ENCODE results near the gene MAJIN. TPM values are rescaled to one million over a fixed set of nuclear protein-coding genes. Genes with fewer than 3 reads are reported as not detected.

Gene MAJIN
- total and polyA plus RNA-seq, 9 donors, result not detected

- DNase-seq, result peak; percentile 98
- no peaks in the 10 kb centered on the region for H3K9me3 ChIP-seq (replicated peaks; ENCODE audit: control insufficient read depth, low read depth, low read length)
- H3K4me3 ChIP-seq (ENCODE audit: low read length), result peak within 1 kb of the TSS; percentile 83
- peaks cover 21% of the 10 kb centered on the region for H3K36me3 ChIP-seq (ENCODE audit: control insufficient read depth, insufficient read depth, low read length)
- peaks cover 36% of the 10 kb centered on the region for H3K4me1 ChIP-seq (ENCODE audit: control insufficient read depth, insufficient read depth, low read length)
- under 1% methylated on average over 36 of the region's 47 CpGs for WGBS (ENCODE audit: insufficient coverage)
- H3K27ac ChIP-seq (ENCODE audit: low read length), result peak within 1 kb of the TSS; percentile 96
- no peaks in the 10 kb centered on the region for H3K27me3 ChIP-seq (ENCODE audit: control insufficient read depth, insufficient read depth, low read length)
Measured at GRCh38 chr11:64923944-64924909, 47.7 kb downstream of the MAJIN start, which contains the start of gene PPP2R5B. Gene PPP2R5B, plus strand, starts transcription at chr11:64924689. Its CDS starts 1,046 bp downstream, at chr11:64925735.

- Histone ChIP-seq H3K9me3 (replicated peaks; ENCODE audit: control insufficient read depth, low read depth, low read length) (no peaks in the 10 kb centered on the region), H3K4me1 (ENCODE audit: control insufficient read depth, insufficient read depth, low read length) (peaks cover 43% of the 10 kb centered on the region), H3K27me3 (ENCODE audit: control insufficient read depth, insufficient read depth, low read length) (no peaks in the 10 kb centered on the region), H3K4me3 (ENCODE audit: low read length) (no peak overlapping the region), H3K27ac (ENCODE audit: low read length) (peak overlapping the region; percentile 96), H3K36me3 (ENCODE audit: control insufficient read depth, insufficient read depth, low read length) (peaks cover 14% of the 10 kb centered on the region)
- peak; percentile 11 for DNase-seq
- WGBS (ENCODE audit: insufficient coverage), result 87% methylated on average over 9 of the region's 11 CpGs
Measured at GRCh38 chr11:64923151-64923661, 48.7 kb downstream of the MAJIN start.

- H3K36me3 ChIP-seq (ENCODE audit: control insufficient read depth, insufficient read depth, low read length), result no peaks in the 10 kb centered on the region
- WGBS (ENCODE audit: insufficient coverage), result no CpG with 5 or more reads among the region's 3 CpGs
- no peak for DNase-seq
- H3K9me3 ChIP-seq (replicated peaks; ENCODE audit: control insufficient read depth, low read depth, low read length), result no peaks in the 10 kb centered on the region
- peaks cover 51% of the 10 kb centered on the region for H3K4me1 ChIP-seq (ENCODE audit: control insufficient read depth, insufficient read depth, low read length)
- no peak overlapping the region for H3K4me3 ChIP-seq (ENCODE audit: low read length)
- H3K27ac ChIP-seq (ENCODE audit: low read length), result no peak overlapping the region
- no peaks in the 10 kb centered on the region for H3K27me3 ChIP-seq (ENCODE audit: control insufficient read depth, insufficient read depth, low read length)
Measured at GRCh38 chr11:64921384-64921783, 50.5 kb downstream of the MAJIN start.

GRCh38 chr11:64920124-64920523 is 51.8 kb downstream of the MAJIN start:
- DNase-seq, result no peak
- H3K27ac ChIP-seq (ENCODE audit: low read length), result peak overlapping the region; percentile 32
- H3K9me3 ChIP-seq (replicated peaks; ENCODE audit: control insufficient read depth, low read depth, low read length), result no peaks in the 10 kb centered on the region
- no peak overlapping the region for H3K4me3 ChIP-seq (ENCODE audit: low read length)
- 40% methylated on average over 1 of the region's 2 CpGs for WGBS (ENCODE audit: insufficient coverage)
- H3K4me1 ChIP-seq (ENCODE audit: control insufficient read depth, insufficient read depth, low read length), result peaks cover 52% of the 10 kb centered on the region
- no peaks in the 10 kb centered on the region for H3K27me3 ChIP-seq (ENCODE audit: control insufficient read depth, insufficient read depth, low read length)
- H3K36me3 ChIP-seq (ENCODE audit: control insufficient read depth, insufficient read depth, low read length), result peaks cover 3% of the 10 kb centered on the region

GRCh38 chr11:64919627-64920026 is 52.3 kb downstream of the MAJIN start:
- H3K27ac ChIP-seq (ENCODE audit: low read length), result peak overlapping the region; percentile 32

GRCh38 chr11:64918017-64918416 is 53.9 kb downstream of the MAJIN start:
- Histone ChIP-seq H3K9me3 (replicated peaks; ENCODE audit: control insufficient read depth, low read depth, low read length) (no peaks in the 10 kb centered on the region), H3K36me3 (ENCODE audit: control insufficient read depth, insufficient read depth, low read length) (peaks cover 20% of the 10 kb centered on the region), H3K27ac (ENCODE audit: low read length) (peak overlapping the region; percentile 95), H3K4me3 (ENCODE audit: low read length) (peak overlapping the region; percentile 60), H3K4me1 (ENCODE audit: control insufficient read depth, insufficient read depth, low read length) (peaks cover 38% of the 10 kb centered on the region), H3K27me3 (ENCODE audit: control insufficient read depth, insufficient read depth, low read length) (no peaks in the 10 kb centered on the region)
- peak; percentile 45 for DNase-seq
- WGBS (ENCODE audit: insufficient coverage), result 0% methylated on average over 1 of the region's 4 CpGs

More at GRCh38 chr11:64919627-64920026, 52.3 kb downstream of the MAJIN start:
- Histone ChIP-seq H3K36me3 (ENCODE audit: control insufficient read depth, insufficient read depth, low read length) (peaks cover 4% of the 10 kb centered on the region), H3K9me3 (replicated peaks; ENCODE audit: control insufficient read depth, low read depth, low read length) (no peaks in the 10 kb centered on the region), H3K27me3 (ENCODE audit: control insufficient read depth, insufficient read depth, low read length) (no peaks in the 10 kb centered on the region), H3K4me1 (ENCODE audit: control insufficient read depth, insufficient read depth, low read length) (peaks cover 49% of the 10 kb centered on the region), H3K4me3 (ENCODE audit: low read length) (no peak overlapping the region)
- peak; percentile 49 for DNase-seq
- WGBS (ENCODE audit: insufficient coverage), result no CpG with 5 or more reads among the region's 8 CpGs

GRCh38 chr11:64917663-64917995 is 54.3 kb downstream of the MAJIN start:
- no peak for DNase-seq
- Histone ChIP-seq H3K27ac (ENCODE audit: low read length) (peak overlapping the region; percentile 95), H3K9me3 (replicated peaks; ENCODE audit: control insufficient read depth, low read depth, low read length) (no peaks in the 10 kb centered on the region), H3K36me3 (ENCODE audit: control insufficient read depth, insufficient read depth, low read length) (peaks cover 24% of the 10 kb centered on the region), H3K27me3 (ENCODE audit: control insufficient read depth, insufficient read depth, low read length) (no peaks in the 10 kb centered on the region), H3K4me1 (ENCODE audit: control insufficient read depth, insufficient read depth, low read length) (peaks cover 38% of the 10 kb centered on the region), H3K4me3 (ENCODE audit: low read length) (peak overlapping the region; percentile 60)
- WGBS (ENCODE audit: insufficient coverage), result 0% methylated on average over 1 of the region's 6 CpGs

- H3K9me3 ChIP-seq (replicated peaks; ENCODE audit: control insufficient read depth, low read depth, low read length), result no peaks in the 10 kb centered on the region
- WGBS (ENCODE audit: insufficient coverage), result 0% methylated on average over 46 of the region's 57 CpGs
- DNase-seq, result peak; percentile 100
Measured at GRCh38 chr11:64916775-64917662, 54.9 kb downstream of the MAJIN start, which contains the start of gene ATG2A. Gene ATG2A, minus strand, starts transcription at chr11:64917209. Its CDS starts 74 bp downstream, at chr11:64917135.

GRCh38 chr11:64916040-64916774 is 55.7 kb downstream of the MAJIN start:
- no peaks in the 10 kb centered on the region for H3K27me3 ChIP-seq (ENCODE audit: control insufficient read depth, insufficient read depth, low read length)
- DNase-seq, result peak; percentile 55
- H3K36me3 ChIP-seq (ENCODE audit: control insufficient read depth, insufficient read depth, low read length), result peaks cover 36% of the 10 kb centered on the region
- H3K9me3 ChIP-seq (replicated peaks; ENCODE audit: control insufficient read depth, low read depth, low read length), result no peaks in the 10 kb centered on the region
- H3K4me3 ChIP-seq (ENCODE audit: low read length), result peak overlapping the region; percentile 89
- H3K4me1 ChIP-seq (ENCODE audit: control insufficient read depth, insufficient read depth, low read length), result peaks cover 38% of the 10 kb centered on the region
- H3K27ac ChIP-seq (ENCODE audit: low read length), result peak overlapping the region; percentile 78
- 4% methylated on average over 20 of the region's 23 CpGs for WGBS (ENCODE audit: insufficient coverage)

More at GRCh38 chr11:64916775-64917662, 54.9 kb downstream of the MAJIN start, which contains the start of gene ATG2A:
- H3K27me3 ChIP-seq (ENCODE audit: control insufficient read depth, insufficient read depth, low read length), result no peaks in the 10 kb centered on the region
- H3K27ac ChIP-seq (ENCODE audit: low read length), result peak within 1 kb of the TSS; percentile 95
- H3K36me3 ChIP-seq (ENCODE audit: control insufficient read depth, insufficient read depth, low read length), result peaks cover 28% of the 10 kb centered on the region
- H3K4me1 ChIP-seq (ENCODE audit: control insufficient read depth, insufficient read depth, low read length), result peaks cover 38% of the 10 kb centered on the region
- peak within 1 kb of the TSS; percentile 89 for H3K4me3 ChIP-seq (ENCODE audit: low read length)

All from muscle of leg (tissue), 11 donors.